Progenitor cell of endocrine pancreas (in vitro differentiated cells): ENCODE data around the gene LIPC. TPM values are rescaled to one million over a fixed set of nuclear protein-coding genes. Genes with fewer than 3 reads are reported as not detected.
A peak's percentile ranks its signal among the peaks of the same experiment; 100 is the strongest.

ENCODE experiments used
- DNase-seq: peaks from one replicate; pipeline ENCODE4 v3.0.0; 2021; ENCODE audit warnings: low spot score; ENCODE audit not compliant: unreplicated experiment
- H3K27ac Mint-ChIP-seq: 2 replicates; pipeline ENCODE4 v1.8.0; 2021; ENCODE audit warnings: mild to moderate bottlenecking, moderate library complexity, mixed read lengths
- H3K27me3 Mint-ChIP-seq: 2 replicates; pipeline ENCODE4 v1.8.0; 2021; ENCODE audit warnings: mixed read lengths
- H3K36me3 Mint-ChIP-seq: 2 replicates; pipeline ENCODE4 v1.8.0; 2022; ENCODE audit warnings: mixed read lengths; ENCODE audit not compliant: insufficient read depth
- H3K4me1 Mint-ChIP-seq: 2 replicates; pipeline ENCODE4 v1.8.0; 2021; ENCODE audit warnings: low read depth, mixed read lengths
- H3K4me3 Mint-ChIP-seq: 2 replicates; pipeline ENCODE4 v1.8.0; 2021; ENCODE audit warnings: low read depth, mild to moderate bottlenecking, moderate library complexity, mixed read lengths
- H3K9me3 Mint-ChIP-seq: 2 replicates; pipeline ENCODE4 v1.8.0; 2021; ENCODE audit warnings: low read depth, mixed read lengths
- CTCF ChIP-seq: fragments of 200-600 bp; sonication (generic); IDR thresholded peaks from one replicate; pipeline ENCODE4 v1.5.0; 2021; ENCODE audit warnings: antibody characterized with exemption, mild to moderate bottlenecking; ENCODE audit not compliant: unreplicated experiment
- total RNA-seq: library from RNA; stranded (reverse); gene quantifications from 2 replicates; pipeline ENCODE4 v1.2.1, GENCODE V29; 2021

The LIPC gene
- total RNA-seq, 1 donor from 2014 or later: 5.9 TPM

- Mint-ChIP-seq H3K9me3 (no peaks in the 10 kb centered on the region), H3K4me3 (no peak overlapping the region), H3K36me3 (no peaks in the 10 kb centered on the region), H3K27me3 (no peaks in the 10 kb centered on the region), H3K27ac (no peak overlapping the region), H3K4me1 (peaks cover 38% of the 10 kb centered on the region)
- DNase-seq: no peak
- no peak for TF ChIP-seq CTCF
Observed at GRCh38 chr15:58436552-58436951, 4.8 kb downstream of the LIPC start.

- Mint-ChIP-seq H3K4me3 (no peak overlapping the region), H3K36me3 (no peaks in the 10 kb centered on the region), H3K27ac (no peak overlapping the region), H3K9me3 (no peaks in the 10 kb centered on the region), H3K27me3 (no peaks in the 10 kb centered on the region), H3K4me1 (peaks cover 37% of the 10 kb centered on the region)
- no peak for TF ChIP-seq CTCF
- DNase-seq: no peak
Observed at GRCh38 chr15:58437531-58438105, 5.8 kb downstream of the LIPC start.

GRCh38 chr15:58438111-58438510 lies 6.3 kb downstream of the LIPC start:
- no peak for DNase-seq
- Mint-ChIP-seq H3K4me1 (peaks cover 35% of the 10 kb centered on the region), H3K27ac (no peak overlapping the region), H3K9me3 (no peaks in the 10 kb centered on the region), H3K27me3 (no peaks in the 10 kb centered on the region), H3K36me3 (no peaks in the 10 kb centered on the region), H3K4me3 (no peak overlapping the region)
- no peak for TF ChIP-seq CTCF

- peaks cover 37% of the 10 kb centered on the region for H3K4me1 Mint-ChIP-seq
- H3K27ac Mint-ChIP-seq: peak overlapping the region; percentile 45
- peaks cover 4% of the 10 kb centered on the region for H3K27me3 Mint-ChIP-seq
- peak; percentile 53 for TF ChIP-seq CTCF
- H3K9me3 Mint-ChIP-seq: no peaks in the 10 kb centered on the region
- no peak for DNase-seq
- H3K36me3 Mint-ChIP-seq: no peaks in the 10 kb centered on the region
- H3K4me3 Mint-ChIP-seq: no peak overlapping the region
Observed at GRCh38 chr15:58438956-58439355, 7.2 kb downstream of the LIPC start.

GRCh38 chr15:58440158-58440910 lies 8.5 kb downstream of the LIPC start:
- peaks cover 4% of the 10 kb centered on the region for H3K27me3 Mint-ChIP-seq
- peak overlapping the region; percentile 51 for H3K27ac Mint-ChIP-seq
- TF ChIP-seq CTCF: no peak
- no peak for DNase-seq
- H3K9me3 Mint-ChIP-seq: no peaks in the 10 kb centered on the region
- no peak overlapping the region for H3K4me3 Mint-ChIP-seq
- H3K36me3 Mint-ChIP-seq: no peaks in the 10 kb centered on the region
- peaks cover 42% of the 10 kb centered on the region for H3K4me1 Mint-ChIP-seq
